ENCODE measurements around the gene NRN1L.
A peak's percentile ranks its signal among the peaks of the same experiment; 100 is the strongest.

GRCh38 chr16:67928561-67929364, 44.1 kb downstream of the NRN1L start:
- TF ChIP-seq CTCF (conservative IDR thresholded peaks at IDR 0.05; ENCODE audit: low read depth, low read length): peak; percentile 94
- no peak for TF ChIP-seq EZH2 (IDR thresholded peaks at IDR 0.05; ENCODE audit: borderline replicate concordance, low read depth, low read length, poor library complexity, severe bottlenecking)
